RKO (cell line): ENCODE results near the gene BTBD16.
A peak's percentile ranks its signal among the peaks of the same experiment; 100 is the strongest.

Source experiments
- DNase-seq: peaks from one replicate; pipeline ENCODE4 v3.0.0-alpha.2; 2016; ENCODE audit warnings: low spot score

Gene BTBD16

DNA sequence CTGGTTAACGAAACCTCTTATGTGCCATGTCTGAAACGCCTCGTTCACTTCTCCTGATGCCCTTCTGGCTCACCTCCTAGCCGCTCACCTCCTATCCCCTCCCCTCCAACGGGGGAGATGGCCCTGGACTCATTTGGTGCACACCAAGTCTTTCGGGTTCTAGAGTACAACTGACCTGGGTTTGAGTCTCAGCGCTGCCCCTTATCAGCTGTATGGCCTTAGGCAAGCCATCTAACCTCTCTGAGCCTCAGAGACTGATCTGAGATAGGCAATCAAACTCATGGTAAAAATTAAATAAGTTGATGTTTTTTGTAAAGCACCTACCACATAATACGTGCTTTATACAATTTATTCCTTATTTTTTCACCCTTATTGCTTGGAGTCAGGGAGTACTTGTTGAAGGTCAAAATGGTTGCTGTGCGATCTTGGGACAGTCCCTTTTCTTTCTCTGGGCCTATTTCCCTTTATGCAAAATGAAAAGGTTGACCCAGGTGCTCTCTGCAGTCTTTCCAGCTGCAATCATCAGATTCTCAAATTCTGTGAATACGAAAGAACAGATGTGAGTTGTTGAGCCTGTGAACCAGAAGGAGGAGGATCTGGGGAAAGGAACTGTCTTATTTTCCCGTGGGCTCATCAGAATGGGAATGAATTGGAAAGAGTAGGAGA, 72.2 kb downstream of the BTBD16 start:
- no peak for DNase-seq

DNA sequence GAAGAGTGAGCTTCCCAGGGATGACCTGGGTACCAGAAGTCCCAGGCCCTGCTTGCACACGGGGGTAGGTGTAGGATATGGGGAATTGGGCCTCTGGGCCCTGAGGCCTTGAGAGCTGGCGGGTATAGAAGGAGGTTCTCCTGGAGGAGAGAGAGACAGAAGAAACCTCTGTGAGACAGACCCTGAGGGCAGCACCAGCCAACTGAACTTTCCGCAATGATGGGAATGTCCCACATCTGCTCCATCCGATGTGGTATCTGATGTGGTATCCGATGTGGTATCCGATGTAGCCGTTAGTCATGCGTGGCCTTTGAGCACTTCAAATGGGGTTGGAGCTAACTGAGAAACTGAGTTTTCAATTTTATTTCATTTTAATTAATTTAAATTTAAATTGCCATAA, 72.8 kb downstream of the BTBD16 start:
- no peak for DNase-seq

DNA sequence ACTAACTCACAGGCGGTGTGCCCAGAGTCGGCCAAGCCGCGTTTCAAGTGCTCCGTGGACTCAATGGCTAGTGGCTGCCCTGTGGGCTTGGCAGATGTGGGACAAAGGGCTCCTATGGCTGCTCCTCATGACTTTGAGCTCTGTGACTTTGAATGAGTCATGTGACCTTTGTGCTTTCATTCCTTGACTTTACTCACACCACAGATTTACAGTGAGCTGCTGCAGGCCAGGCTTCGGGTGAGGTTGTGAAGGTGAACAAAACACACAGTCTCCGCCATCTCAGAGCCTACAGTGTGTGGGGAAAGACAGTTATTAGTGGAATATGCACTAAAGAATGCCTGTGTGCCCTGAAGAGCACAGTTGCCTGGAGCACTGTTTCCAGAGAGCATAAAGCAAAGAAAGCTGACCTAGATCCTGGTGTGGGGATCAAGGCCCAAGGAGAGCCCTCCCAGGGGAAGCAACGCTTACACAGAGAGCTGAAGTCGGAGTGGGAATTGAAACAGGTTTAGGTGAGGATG, 73.7 kb downstream of the BTBD16 start:
- DNase-seq = peak; percentile 52

DNA sequence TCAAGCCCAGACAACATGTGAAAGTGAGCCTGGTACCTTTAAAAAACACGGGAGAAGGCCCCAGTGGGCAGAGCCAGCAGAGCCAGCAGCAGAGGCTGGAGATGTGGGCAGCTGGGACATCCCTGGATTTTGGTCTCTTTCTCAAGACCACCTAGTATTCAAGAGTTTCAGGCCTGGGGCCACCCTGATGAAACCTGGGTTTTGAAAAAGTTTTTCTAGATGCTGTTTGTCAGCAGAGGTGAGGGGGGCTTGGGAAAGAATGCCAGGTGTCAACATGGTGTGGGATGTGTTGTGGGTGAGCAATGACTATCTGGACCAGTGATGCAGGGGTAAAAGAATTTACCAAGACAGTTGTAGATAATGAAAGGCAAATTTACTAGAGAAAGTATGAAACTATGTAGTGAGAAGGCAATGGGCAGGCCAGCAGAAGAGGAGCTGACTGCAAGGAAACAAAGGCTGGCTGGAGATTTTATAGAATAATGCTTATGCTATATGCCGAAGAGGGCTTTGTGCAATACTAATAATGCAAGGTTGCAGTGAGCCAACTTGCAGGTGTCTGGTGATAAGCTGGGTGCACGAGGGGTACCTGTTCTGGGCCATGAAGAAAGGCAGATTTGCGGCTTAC, 75.3 kb downstream of the BTBD16 start:
- no peak for DNase-seq

DNA sequence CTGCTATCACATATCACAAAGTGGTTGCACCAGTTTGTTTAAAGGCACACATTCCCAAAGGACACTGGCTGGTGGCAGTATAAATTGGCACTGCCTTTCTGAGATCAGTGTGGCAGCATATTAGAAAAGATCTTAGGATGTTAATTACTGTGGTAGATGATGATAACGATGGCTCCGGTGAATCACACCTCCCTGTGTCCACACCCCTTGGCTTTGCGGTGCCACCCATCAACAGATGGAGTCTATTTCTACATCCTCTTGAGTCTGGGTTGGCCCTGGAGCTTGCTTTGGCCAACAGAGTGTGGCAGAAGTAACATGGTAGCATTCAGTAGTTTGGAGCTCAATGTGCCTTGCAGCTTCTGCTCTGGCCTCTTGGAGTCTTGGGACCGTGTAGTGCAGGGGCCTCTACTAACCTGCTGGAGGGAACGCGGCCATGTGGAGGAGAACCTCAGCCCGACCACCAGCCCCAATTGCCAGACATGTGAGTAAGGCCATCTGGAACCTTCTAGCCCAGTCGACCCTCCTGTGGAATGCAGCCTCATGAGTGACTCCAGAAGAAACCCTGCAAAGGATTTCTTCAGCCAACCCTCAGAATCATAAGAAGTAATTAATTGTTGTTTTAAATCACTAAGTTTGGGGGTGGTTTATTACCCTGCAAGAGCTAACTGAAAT, 76.2 kb downstream of the BTBD16 start:
- no peak for DNase-seq

DNA sequence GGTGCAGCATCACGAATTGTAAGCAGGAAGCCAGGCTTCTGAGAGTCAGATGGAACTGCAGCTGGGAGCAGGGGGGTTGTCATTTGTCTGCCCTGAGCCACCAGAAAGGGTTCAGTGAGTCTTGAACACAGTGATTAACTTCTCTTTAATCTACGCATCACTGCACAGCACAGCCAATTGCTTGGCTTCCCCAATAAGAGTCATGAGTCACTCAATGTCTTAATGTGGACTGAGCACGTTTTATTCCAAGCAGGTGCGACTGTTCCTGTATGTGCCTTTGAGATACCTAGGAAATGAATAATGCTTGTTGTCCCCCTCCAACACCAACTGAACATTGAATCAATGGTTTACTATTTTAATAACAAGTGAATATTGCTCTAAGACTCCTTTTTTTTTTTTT, 77.4 kb downstream of the BTBD16 start:
- peak; percentile 21 for DNase-seq

DNA sequence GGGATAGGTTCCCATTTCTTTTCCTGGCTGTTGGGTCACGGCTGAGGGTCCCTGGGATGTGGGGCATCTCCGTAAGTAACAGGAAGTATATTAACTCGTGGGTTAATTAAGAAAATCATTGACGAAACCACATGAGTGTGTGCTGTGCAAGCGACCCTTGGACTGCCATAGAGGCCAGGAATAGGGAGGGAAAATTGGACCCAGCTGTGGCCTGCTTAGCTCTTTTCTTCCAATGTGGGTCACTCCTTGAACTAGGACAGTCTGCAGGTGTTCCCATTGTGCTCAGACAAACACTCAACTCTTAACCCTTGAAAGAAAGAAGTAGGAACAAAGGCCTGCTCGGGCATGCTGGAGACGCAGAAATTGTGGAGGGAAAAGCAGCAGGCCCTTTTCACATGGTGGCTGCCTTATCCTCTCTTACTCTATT, 77.9 kb downstream of the BTBD16 start:
- no peak for DNase-seq

DNA sequence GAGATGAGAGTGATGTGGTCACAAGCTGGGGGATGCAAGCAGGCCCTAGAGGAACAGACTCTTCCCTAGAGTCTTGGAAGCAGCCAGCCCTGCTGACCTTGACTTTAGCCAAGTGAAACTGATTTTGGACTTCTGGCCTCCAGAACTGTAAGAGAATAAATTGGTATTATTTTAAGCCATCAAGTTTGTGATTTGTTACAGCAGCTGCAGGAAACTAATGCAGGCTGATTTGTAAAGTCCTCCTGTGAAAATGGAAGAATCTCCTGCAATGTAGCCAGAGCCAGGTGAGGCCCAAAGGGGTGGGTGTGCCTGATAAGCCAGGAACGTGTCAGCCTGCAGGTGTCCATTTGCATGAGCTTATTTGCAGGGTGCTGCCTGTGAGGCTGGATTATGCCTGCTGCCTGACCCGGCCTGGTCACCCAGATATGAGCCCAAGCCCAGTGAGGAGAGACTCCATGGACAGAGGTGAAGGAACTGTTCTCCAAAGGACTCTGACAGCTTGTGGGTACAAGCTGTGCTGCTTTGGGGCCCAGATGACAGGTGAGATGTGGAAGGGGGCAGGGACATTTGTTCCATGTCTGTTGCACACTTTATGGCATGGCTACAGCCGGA, 78.8 kb downstream of the BTBD16 start:
- no peak for DNase-seq

DNA sequence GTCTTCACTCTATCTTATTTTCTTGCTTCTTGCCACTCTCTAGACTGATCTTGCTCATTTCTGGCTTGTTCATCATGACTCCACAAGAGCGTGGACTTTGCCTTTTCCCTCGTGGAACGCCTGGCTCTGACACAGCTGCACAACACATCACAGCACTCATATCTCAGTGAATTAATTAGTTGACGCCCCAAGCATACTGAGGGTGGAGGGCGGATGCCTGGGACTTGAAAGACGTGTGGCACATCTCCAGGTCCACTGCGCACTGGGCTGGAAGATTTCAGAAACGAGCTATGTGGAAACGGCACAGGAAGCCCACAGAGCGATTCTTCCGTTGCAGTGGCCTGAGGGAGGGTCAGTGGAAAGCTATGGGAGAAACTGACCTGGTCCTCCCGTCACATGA, 79.8 kb downstream of the BTBD16 start:
- no peak for DNase-seq

DNA sequence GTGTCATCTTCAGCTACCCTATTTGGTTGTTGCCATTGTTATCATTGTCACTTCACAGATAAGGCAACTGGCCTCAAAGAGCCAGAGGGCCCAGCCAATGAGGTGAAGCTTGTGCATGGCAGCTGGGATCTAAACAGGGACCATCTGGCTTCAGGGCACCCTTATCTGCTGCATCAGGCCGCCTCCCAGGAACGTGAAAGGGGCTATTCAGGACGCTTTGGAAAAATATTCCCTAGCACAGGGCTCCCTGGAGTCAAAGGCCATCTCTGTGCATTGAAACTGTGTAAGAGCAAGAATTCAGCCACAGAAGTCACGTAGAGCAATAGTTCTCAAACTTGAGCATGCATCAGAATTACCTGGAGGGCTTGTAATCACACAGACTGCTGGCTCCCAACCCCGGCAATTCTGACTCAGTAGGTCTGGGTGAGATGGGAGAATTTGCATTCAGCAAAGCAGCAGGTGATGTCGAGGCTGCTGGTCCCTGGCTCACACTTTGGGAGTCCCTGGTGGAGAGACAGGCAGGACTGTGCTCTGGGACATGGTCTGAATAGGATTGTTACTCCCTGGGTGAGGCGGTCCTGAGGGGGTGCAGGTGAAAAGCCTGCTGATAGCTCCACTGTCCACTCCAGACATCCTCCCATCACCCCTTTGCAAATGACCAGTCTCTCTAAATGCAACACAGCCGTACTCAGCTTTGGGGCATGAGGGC, 81.9 kb downstream of the BTBD16 start:
- no peak for DNase-seq

DNA sequence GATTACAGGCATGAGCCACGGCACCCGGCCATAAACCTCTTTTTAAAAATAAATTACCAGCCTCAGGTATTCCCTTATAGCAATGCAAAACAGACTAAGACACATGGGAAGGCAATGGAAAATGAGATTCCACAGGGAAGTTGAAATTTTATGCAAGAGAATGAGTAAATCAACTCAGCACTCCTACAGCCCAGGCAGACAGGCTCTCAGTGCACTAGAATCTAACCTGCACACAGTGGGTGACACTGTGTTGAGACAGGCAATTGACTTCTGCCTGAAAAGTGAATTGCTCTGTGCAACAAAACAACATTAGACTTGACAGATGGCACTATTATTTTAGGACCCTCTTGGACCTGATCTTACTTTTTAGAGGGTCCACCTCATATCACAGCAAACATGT, 83.3 kb downstream of the BTBD16 start:
- no peak for DNase-seq

DNA sequence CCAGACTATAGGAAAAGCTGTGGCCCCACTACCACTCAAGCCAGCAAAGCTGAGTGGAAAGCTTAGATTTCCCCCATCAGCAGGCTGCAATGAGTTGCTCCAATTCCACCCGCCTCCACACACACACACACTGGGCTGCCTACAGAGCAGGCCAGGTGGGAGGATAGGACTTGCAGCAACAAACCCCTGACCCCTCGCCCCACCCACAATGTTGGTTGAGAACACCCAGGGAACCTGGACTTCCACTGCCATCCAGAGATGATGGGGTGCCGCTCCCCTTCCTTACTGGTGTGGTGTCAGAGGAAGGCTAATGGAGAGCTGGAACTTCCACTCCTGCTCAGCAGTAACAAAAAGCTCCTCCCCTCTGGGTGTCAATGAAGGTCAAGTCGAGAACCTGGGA, 86.6 kb downstream of the BTBD16 start:
- no peak for DNase-seq

DNA sequence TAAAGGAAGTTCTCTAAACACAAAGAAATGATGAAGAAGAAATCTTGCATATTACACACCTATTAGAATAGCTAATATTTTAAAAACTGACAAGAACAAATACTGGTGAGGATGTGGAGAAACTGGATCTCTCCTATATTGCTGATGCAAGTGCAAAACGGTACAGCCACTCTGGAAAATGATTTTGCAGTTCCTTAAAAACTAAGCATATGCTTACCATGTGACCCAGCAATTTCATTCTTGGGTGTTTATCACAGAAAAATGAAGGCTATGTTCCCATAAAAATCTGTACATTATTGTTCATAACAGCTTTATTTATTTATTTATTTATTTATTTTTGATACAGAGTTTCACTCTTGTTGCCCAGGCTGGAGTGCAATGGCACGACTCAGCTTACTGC, 88.5 kb downstream of the BTBD16 start:
- no peak for DNase-seq

DNA sequence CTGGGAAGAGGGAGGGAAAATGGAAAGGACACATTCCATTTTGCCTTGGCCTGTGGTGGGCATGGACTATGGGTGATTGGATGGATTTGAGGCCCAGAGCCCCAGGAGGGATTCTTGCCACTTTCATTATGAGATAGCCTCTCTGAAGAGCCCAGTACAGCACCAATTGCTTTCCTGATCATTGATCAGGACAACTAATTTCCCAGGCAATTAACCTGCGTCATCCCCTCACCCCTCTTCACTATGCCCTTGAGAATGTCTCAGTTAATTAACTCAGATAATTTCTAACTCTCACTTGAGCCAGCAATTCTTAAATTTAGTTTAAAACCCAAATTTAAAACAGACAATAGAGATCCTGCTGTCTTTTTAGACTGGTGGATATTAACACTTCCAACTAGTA, 90.0 kb downstream of the BTBD16 start:
- DNase-seq = no peak

DNA sequence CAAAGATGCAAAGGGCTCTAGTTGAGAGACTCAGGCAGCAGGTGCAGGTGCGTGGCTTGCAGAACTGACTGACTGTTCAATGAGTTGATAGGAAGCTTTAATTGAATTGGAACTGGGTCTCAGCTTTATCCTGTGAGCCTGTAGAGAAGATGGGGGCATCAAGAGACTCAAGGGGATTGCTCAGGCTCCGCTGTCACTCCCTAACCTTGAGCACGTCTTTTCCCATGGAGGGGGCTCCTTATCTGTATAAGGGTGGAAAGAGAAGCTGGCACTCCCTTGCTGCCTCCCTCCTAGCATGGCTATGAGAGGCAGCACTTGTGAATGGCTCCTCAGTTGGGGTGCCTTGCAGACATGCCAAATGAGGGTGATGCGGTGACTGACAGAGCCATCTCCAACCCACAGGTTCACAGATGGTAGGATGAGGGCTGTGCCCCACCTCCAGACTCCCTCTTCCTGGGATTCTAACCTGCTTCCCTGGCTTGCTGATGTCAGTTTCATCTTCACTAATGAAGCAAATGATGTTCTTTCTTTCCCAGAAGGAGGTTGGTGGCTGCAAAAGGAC, 91.0 kb downstream of the BTBD16 start:
- DNase-seq = no peak

DNA sequence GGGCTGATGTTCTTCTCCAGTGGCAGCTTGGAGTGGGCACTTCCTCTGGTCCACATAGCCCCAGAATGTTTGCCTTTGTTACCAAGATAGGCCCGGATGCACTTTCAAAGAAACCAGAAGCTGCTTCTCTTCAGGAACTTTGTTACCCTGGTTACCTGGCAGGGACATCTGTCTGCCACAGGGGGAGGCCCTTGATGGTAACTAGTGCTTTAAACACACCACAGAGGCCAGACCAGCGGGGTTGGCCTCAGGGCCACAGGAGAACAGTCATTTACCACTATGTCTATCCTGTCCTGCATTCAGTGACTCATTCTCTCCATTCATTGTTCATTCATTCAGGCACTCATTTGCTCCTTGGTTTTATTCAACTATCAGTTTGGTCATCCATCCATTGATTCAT, 91.5 kb downstream of the BTBD16 start:
- DNase-seq = peak; percentile 2

DNA sequence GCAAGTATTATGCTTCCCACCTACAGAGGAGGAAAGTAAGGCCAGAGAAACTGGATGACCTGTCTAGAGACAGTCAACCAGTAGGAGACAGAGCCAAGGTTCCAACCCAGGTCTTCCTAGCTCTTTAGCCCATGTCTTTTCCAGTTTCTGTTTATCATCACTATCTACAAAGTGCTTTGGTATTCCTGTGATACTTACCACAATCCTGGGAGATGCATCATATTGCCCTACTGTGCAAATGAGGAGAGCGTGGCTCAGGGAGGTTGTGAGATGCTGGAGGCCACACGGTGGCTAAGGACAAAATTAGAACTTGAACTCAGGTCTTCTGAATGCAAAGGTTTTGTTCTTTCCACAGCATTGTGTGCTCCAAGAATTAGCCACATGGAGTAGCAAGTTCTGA, 92.2 kb downstream of the BTBD16 start:
- no peak for DNase-seq

DNA sequence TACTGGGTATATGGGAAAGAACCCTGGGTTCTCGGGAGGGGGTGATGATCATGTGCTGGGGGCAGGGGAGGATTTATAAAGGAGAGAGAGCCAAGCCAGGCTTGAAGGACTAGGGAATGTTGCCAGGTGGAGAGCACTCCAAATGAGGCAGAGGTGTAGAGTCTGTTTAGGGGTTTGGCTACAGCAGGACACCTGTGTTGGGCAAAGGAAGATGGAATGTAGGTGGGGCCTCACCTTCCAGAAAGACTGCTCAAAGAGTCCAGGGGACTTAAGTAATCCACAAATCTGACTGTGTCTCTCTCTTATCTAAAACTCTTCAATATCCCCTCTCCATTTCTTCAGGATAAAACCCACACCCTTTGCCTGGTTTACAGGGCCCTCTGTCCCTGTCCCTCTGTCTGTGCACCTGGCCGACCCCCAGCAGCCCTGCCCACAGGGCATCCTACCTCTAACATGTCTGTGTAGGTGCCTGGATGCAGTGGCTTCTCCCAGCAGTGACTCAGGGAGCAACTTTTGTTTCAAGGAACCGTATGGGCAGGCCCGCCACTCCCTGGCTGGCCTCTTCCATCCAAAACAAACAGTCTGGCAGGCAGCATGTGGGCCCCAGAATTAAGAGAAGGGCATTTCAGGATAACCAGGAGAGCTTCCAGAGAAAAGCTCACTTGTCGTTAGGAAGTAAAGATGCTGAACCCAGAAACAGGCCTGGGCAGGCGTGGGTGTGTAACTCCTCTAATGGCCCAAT, 92.8 kb downstream of the BTBD16 start:
- DNase-seq = no peak

DNA sequence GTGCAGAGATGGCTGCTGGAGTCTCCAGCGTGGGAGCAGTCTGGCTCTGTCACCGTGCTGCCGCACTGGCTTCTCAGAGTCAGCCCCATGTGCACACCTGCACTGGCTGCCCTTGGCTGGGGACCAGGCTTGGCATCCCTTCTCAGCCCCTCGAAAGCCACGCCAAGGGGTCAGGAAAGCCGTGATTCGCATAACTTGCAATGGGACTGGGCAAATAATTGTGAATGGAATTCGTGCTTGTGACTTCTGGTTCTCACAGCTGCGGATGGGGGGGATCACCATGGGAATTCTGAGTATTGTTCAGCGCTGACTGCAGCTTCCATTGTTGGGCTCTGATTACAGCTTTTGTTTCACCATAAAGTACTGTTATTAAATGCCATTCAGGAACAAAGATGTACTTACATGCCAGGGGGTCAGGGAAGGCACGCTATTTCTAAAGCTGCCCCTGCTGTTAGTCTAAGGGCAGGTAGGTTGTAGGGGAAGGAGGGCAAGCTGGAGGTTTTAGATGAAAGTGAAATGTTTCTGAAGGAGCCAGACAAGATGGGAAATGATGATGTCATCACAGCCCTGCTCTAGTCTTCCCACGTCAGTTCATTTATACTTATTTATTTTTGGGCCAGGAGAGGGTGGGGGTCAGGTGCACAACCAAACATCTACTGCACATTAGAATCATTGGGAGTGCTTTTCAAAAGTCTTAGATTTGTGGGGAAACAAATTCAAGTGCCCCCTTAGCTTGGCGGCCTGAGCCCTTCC, 97.6 kb downstream of the BTBD16 start:
- no peak for DNase-seq

DNA sequence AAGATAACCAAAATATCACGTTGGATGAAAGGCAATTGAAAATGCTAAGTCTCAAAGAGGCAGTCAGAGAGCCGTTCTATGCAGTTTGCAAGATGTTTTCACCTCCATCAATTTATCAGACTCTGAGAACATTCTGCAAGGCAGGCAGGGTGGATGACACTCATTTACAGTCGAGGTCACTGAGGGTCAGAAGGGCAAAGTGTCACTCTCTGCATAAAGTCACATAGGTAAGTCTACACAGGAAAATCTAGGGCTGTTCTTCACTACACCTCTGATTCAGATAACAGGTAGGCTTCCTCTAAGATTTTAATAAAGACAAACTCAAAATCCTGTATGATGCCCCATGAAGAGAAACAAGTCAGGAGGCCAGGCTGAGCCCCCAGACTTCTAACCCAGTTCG, 102.0 kb downstream of the BTBD16 start:
- no peak for DNase-seq

DNA sequence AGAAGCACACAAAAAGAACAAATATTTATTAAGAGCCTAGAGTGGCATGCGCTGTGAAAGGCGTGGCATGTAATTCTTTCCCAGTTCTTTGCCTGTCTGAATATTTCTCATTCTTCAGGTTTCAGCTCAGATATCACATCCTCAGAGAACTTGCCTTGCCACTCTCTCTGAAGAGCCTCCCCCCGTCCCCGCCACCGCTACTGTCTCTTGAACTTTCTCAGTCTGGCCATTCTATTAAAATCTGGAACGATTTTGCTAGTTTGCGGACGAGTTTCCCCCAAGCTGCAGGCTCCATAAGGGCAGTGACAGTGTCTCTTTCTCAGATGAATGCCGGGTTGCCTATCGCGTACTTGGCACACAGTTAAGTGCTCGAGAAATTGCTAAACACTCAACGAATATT, 102.6 kb downstream of the BTBD16 start:
- peak; percentile 16 for DNase-seq
